A204.1 (cell line): Measurements from ENCODE around the gene GFI1B.
"Not testable (repeated sequence)": the region's sequence is repeated elsewhere in the genome, so short reads cannot be mapped to it uniquely, and the experiment has no call there.

Experiments used
- FAIRE-seq: peaks from 2 replicates; lab custom pipeline; 2012; peaks lifted over from hg19 to GRCh38; lab: Jason Lieb, UNC

GFI1B gene

GRCh38 chr9:132978451-132979131, at the start of gene GFI1B:
Gene GFI1B (plus strand): TSS chr9:132978694. CDS start chr9:132986679, 7,985 bp downstream.
- no peak for FAIRE-seq

GRCh38 chr9:132931178-132931735, 47.2 kb upstream of the GFI1B start:
- FAIRE-seq: no peak

GRCh38 chr9:132935026-132935425, 43.5 kb upstream of the GFI1B start:
- no peak for FAIRE-seq

GRCh38 chr9:132937463-132937901, 41.0 kb upstream of the GFI1B start:
- FAIRE-seq: no peak

- FAIRE-seq: no peak
Observed at GRCh38 chr9:132939169-132939568, 39.3 kb upstream of the GFI1B start.

- no peak for FAIRE-seq
Observed at GRCh38 chr9:132942541-132943182, 35.8 kb upstream of the GFI1B start.

- FAIRE-seq: no peak
Observed at GRCh38 chr9:132943651-132944293, 34.7 kb upstream of the GFI1B start.

- FAIRE-seq: no peak
Observed at GRCh38 chr9:132944294-132945185, 34.0 kb upstream of the GFI1B start, which contains the start of gene TSC1. Gene TSC1 (minus strand): TSS chr9:132944616. CDS start chr9:132928872, 15,744 bp downstream.

GRCh38 chr9:132945186-132946130, 33.0 kb upstream of the GFI1B start:
- no peak for FAIRE-seq

GRCh38 chr9:132946211-132946610, 32.3 kb upstream of the GFI1B start:
- FAIRE-seq: no peak

GRCh38 chr9:132946631-132947295, 31.7 kb upstream of the GFI1B start:
- no peak for FAIRE-seq

GRCh38 chr9:132947756-132948155, 30.7 kb upstream of the GFI1B start:
- no peak for FAIRE-seq

- FAIRE-seq: no peak
Observed at GRCh38 chr9:132948482-132949050, 29.9 kb upstream of the GFI1B start.

GRCh38 chr9:132949709-132950108, 28.8 kb upstream of the GFI1B start:
- no peak for FAIRE-seq

GRCh38 chr9:132955123-132955522, 23.4 kb upstream of the GFI1B start:
- FAIRE-seq: no peak

GRCh38 chr9:132955768-132956167, 22.7 kb upstream of the GFI1B start:
- FAIRE-seq: no peak

GRCh38 chr9:132957805-132958204, 20.7 kb upstream of the GFI1B start:
- FAIRE-seq: no peak

GRCh38 chr9:132961002-132961401, 17.5 kb upstream of the GFI1B start:
- no peak for FAIRE-seq

- no peak for FAIRE-seq
Observed at GRCh38 chr9:132965478-132965877, 13.0 kb upstream of the GFI1B start.

- not testable (repeated sequence) for FAIRE-seq
Observed at GRCh38 chr9:132967908-132968307, 10.6 kb upstream of the GFI1B start.
